BLaER1 treated with 17β-estradiol and CSF1 and Interleukin-3, amounts not matched to agents 10 nM and 100 nM (cell line): ENCODE results near the gene TBC1D9.
"Not testable (repeated sequence)": the region's sequence is repeated elsewhere in the genome, so short reads cannot be mapped to it uniquely, and the experiment has no call there.

ENCODE experiments used
- H3K27ac ChIP-seq, 11 experiments: shearing (Covaris generic); formaldehyde crosslinking; 2 replicates each; pipeline ENCODE4 v1.8.1; 2022
- H3K27me3 ChIP-seq, 11 experiments: shearing (Covaris generic); formaldehyde crosslinking; 2 replicates each; pipeline ENCODE4 v1.8.1; 2022
- H3K36me3 ChIP-seq, 11 experiments: shearing (Covaris generic); formaldehyde crosslinking; 2 replicates each; pipeline ENCODE4 v1.8.1; 2022
- H3K4me1 ChIP-seq, 10 experiments: shearing (Covaris generic); formaldehyde crosslinking; 2 replicates each; pipeline ENCODE4 v1.8.1; 2022
- H3K4me2 ChIP-seq, 11 experiments: shearing (Covaris generic); formaldehyde crosslinking; 2 replicates each; pipeline ENCODE4 v1.8.1; 2022
- H3K4me3 ChIP-seq, 10 experiments: shearing (Covaris generic); formaldehyde crosslinking; 2 replicates each; pipeline ENCODE4 v1.8.1; 2022
- H3K9ac ChIP-seq, 11 experiments: shearing (Covaris generic); formaldehyde crosslinking; 2 replicates each; pipeline ENCODE4 v1.8.1; 2022
- H3K9me3 ChIP-seq, 11 experiments: shearing (Covaris generic); formaldehyde crosslinking; replicated peaks in 1 of 11; 2 replicates each; pipeline ENCODE4 v1.8.1; 2022
- H4K20me1 ChIP-seq, 11 experiments: shearing (Covaris generic); formaldehyde crosslinking; 2 replicates each; pipeline ENCODE4 v1.8.1; 2022
- Cebpa-rat ChIP-seq, 11 experiments: shearing (Covaris generic); IDR thresholded peaks; 2 replicates each; pipeline ENCODE4 v1.8.1; 2022

TBC1D9 gene

GRCh38 chr4:140750470-140750869, 5.7 kb downstream of the TBC1D9 start:
- H3K9ac ChIP-seq, result no peak overlapping the region
- H3K4me3 ChIP-seq, result no peak overlapping the region
- no peak overlapping the region for H3K4me2 ChIP-seq
- TF ChIP-seq Cebpa-rat (IDR thresholded peaks at IDR 0.05), result no peak
- peaks cover under 1 to 27% (median 19%) of the 10 kb centered on the region in 11 experiments; a peak in 21 of 22 replicates for H3K9me3 ChIP-seq
- no peaks in the 10 kb centered on the region for H3K27me3 ChIP-seq
- H3K36me3 ChIP-seq, result peaks cover 0 to 4% (median 0%) of the 10 kb centered on the region in 11 experiments; a peak in 1 of 22 replicates
- H3K4me1 ChIP-seq, result peaks cover 0 to 23% (median 0%) of the 10 kb centered on the region in 10 experiments; a peak in 6 of 20 replicates
- peaks cover 0 to 7% (median 0%) of the 10 kb centered on the region in 11 experiments; a peak in 2 of 22 replicates for H4K20me1 ChIP-seq
- H3K27ac ChIP-seq, result no peak overlapping the region

- TF ChIP-seq Cebpa-rat (IDR thresholded peaks at IDR 0.05), result no peak
- Histone ChIP-seq H3K9me3 (peaks cover 0 to 26% (median 19%) of the 10 kb centered on the region in 11 experiments; a peak in 15 of 22 replicates), H3K4me3 (no peak overlapping the region), H3K27me3 (no peaks in the 10 kb centered on the region), H3K4me2 (no peak overlapping the region), H3K36me3 (peaks cover 0 to 4% (median 0%) of the 10 kb centered on the region in 11 experiments; a peak in 1 of 22 replicates), H3K9ac (no peak overlapping the region), H4K20me1 (peaks cover 0 to 12% (median 0%) of the 10 kb centered on the region in 11 experiments; a peak in 2 of 22 replicates), H3K4me1 (peaks cover 0 to 17% (median 3%) of the 10 kb centered on the region in 10 experiments; a peak in 10 of 20 replicates), H3K27ac (no peak overlapping the region)
These were observed 8.0 kb downstream of the TBC1D9 start for GRCh38 chr4:140748171-140748570.

- not testable (repeated sequence) for H3K4me2 ChIP-seq, H3K9ac ChIP-seq, H3K27me3 ChIP-seq, H3K4me3 ChIP-seq, H3K27ac ChIP-seq, H3K36me3 ChIP-seq
- Histone ChIP-seq H4K20me1 (peaks cover 0 to 11% (median 0%) of the 10 kb centered on the region in 11 experiments; a peak in 2 of 22 replicates), H3K4me1 (peaks cover 0 to 27% (median 11%) of the 10 kb centered on the region in 10 experiments; a peak in 10 of 20 replicates), H3K9me3 (peaks cover 0 to 26% (median 19%) of the 10 kb centered on the region in 11 experiments; a peak in 15 of 22 replicates)
These were observed 9.6 kb downstream of the TBC1D9 start for GRCh38 chr4:140746546-140746945.

DNA sequence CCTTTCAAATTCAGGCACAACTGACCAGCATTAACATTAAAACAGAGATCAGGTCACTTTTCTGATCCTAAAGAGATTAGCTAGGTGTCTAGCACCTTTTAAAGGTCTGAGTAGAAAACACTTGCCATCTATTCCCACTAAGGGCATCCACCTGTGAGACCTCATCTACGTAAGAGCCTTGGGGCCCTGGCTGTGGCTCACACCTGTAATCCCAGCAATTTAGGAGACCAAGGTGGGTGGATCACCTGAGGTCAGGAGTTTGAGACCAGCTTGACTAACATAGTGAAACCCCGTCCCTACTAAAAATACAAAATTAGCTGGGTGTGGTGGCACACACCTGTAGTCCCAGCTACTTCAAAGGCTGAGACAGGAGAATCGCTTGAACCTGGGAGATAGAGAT, 11.8 kb downstream of the TBC1D9 start:
- H3K27me3 ChIP-seq, result no peaks in the 10 kb centered on the region
- peaks cover 0 to 4% (median 0%) of the 10 kb centered on the region in 11 experiments; a peak in 1 of 22 replicates for H3K36me3 ChIP-seq
- no peak for TF ChIP-seq Cebpa-rat (IDR thresholded peaks at IDR 0.05)
- H4K20me1 ChIP-seq, result peaks cover 0 to 16% (median 0%) of the 10 kb centered on the region in 11 experiments; a peak in 2 of 22 replicates
- no peak overlapping the region; a peak in 1 of 22 replicates for H3K4me2 ChIP-seq
- H3K27ac ChIP-seq, result no peak overlapping the region
- no peak overlapping the region for H3K9ac ChIP-seq
- H3K4me1 ChIP-seq, result peaks cover 0 to 31% (median 11%) of the 10 kb centered on the region in 10 experiments; a peak in 10 of 20 replicates
- H3K4me3 ChIP-seq, result no peak overlapping the region
- peaks cover 0 to 26% (median 19%) of the 10 kb centered on the region in 11 experiments; a peak in 15 of 22 replicates for H3K9me3 ChIP-seq

DNA sequence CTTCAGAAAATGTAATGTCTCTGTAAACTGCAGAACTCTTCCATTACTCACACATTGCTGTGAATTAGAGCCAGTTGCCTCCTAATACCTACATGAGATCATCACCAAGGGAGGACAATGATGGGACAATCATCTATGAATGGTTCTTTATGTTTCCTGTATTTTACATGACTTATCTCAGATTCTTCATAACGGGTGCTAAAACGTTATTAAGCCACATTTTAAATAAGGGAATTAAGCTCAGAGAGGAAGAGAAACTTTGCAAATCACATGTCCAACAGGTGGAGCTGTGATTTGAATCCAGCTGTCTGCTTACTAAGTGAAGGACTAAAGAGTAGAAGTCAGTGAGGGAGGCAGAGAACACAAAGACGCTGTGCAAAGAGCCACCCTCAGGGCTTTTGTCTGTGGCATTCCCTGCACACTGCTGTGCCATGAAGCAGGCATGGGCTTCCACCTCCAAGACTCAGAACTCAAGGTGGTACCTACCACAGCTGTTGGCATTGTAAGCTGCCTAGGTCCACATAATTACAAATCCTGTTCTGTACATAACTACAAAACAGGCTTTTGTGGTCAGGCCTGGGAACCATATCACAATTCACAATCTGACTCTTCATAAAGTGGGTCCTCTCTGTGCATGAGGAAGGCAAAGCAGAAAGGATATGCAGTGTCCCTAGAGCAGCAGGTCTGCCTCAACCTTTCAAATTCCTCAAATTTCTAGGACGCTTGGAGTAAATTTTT, 12.8 kb downstream of the TBC1D9 start:
- Histone ChIP-seq H3K27me3 (no peaks in the 10 kb centered on the region), H4K20me1 (peaks cover 0 to 24% (median 0%) of the 10 kb centered on the region in 11 experiments; a peak in 2 of 22 replicates), H3K4me2 (peak overlapping the region in 5 of 11 experiments; percentile 42 to 83 (median 57); a peak in 8 of 22 replicates), H3K9me3 (peaks cover 0 to 20% (median 12%) of the 10 kb centered on the region in 11 experiments; a peak in 13 of 22 replicates), H3K36me3 (peaks cover 0 to 3% (median 0%) of the 10 kb centered on the region in 11 experiments; a peak in 1 of 22 replicates), H3K27ac (peak overlapping the region in 5 of 11 experiments; percentile 10 to 76 (median 61); a peak in 10 of 22 replicates), H3K9ac (0 out of 22 replicates have a peak overlapping the region, but pooled peaks of 1 of the 11 experiments have one; percentile 33), H3K4me3 (no peak overlapping the region), H3K4me1 (peaks cover 0 to 31% (median 11%) of the 10 kb centered on the region in 10 experiments; a peak in 10 of 20 replicates)
- TF ChIP-seq Cebpa-rat (IDR thresholded peaks at IDR 0.05), result no peak

DNA sequence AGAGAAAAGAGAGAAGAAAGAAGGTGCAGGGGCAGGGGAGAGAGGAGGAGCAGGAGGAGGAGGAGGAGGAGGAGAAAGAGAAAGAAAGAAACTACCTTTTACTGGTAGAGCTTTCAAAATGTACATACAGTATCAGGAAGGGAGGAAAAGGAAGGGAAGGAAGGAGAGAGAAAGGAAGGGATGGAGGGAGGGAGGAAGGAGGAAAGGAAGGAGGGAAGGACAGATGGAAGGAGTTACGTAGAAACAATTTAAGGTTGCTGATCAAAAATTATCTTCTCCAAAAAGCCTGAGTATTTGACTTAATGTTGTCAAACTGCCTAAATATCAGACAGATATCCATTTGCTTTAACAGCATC, 13.4 kb downstream of the TBC1D9 start:
- Histone ChIP-seq H3K4me2 (peak overlapping the region in 5 of 11 experiments; percentile 42 to 83 (median 57); a peak in 10 of 22 replicates), H3K4me3 (no peak overlapping the region), H3K4me1 (peaks cover 0 to 36% (median 11%) of the 10 kb centered on the region in 10 experiments; a peak in 10 of 20 replicates), H3K27ac (peak overlapping the region in 6 of 11 experiments; percentile 10 to 76 (median 57); a peak in 11 of 22 replicates), H3K9ac (peak overlapping the region in 2 of 11 experiments; percentile 33 to 44; a peak in 2 of 22 replicates), H3K36me3 (0 out of 22 replicates have a peak, but pooled peaks cover 0 to 3% (median 0%) of the 10 kb centered on the region in 11 experiments), H4K20me1 (peaks cover 0 to 27% (median 0%) of the 10 kb centered on the region in 11 experiments; a peak in 2 of 22 replicates), H3K9me3 (peaks cover 0 to 16% (median 8%) of the 10 kb centered on the region in 11 experiments; a peak in 11 of 22 replicates), H3K27me3 (no peaks in the 10 kb centered on the region)
- TF ChIP-seq Cebpa-rat (IDR thresholded peaks at IDR 0.05), result no peak

DNA sequence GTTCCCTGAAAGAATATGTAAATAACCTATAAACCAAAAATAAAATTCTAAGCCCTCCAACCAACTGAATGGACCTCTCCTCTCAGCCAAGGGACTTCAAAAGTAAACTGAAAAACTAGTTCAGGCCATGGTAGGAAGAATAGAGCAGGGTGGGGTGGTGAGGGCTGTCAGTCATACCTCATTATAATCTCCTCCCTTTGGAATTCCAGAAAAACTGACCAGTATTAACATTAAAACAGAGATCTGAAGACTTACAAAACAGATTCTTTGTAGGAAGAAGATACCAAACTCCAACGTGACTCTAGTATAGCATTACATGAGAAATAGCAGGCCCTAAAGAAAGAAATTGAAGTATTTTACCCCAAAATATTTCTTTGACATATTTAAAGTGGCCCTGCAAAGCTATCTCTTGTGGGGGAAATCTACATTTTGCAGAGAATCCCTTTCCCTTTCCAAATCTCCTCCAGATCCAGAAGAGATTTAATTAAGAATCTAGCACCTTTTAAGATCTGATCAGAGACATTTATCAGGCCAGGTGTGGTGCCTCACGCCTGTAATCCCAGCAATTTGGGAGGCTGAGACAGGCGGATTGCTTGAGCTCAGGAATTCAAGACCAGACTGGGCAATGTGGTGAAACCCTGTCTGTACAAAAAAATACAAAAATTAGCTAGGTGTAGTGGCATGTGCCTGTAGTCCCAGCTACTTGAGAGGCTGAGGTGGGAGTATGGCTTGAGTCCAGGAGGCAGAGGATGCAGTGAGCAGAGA, 15.1 kb downstream of the TBC1D9 start:
- TF ChIP-seq Cebpa-rat (IDR thresholded peaks at IDR 0.05), result no peak
- no peaks in the 10 kb centered on the region for H3K9me3 ChIP-seq

GRCh38 chr4:140740422-140740821, 15.8 kb downstream of the TBC1D9 start:
- H3K9me3 ChIP-seq, result no peaks in the 10 kb centered on the region
- no peak for TF ChIP-seq Cebpa-rat (IDR thresholded peaks at IDR 0.05)
- H3K27ac ChIP-seq, result no peak overlapping the region
- H4K20me1 ChIP-seq, result peaks cover 0 to 40% (median 0%) of the 10 kb centered on the region in 11 experiments; a peak in 2 of 22 replicates
- H3K36me3 ChIP-seq, result no peaks in the 10 kb centered on the region
- H3K9ac ChIP-seq, result no peak overlapping the region
- H3K4me3 ChIP-seq, result no peak overlapping the region
- peaks cover 0 to 38% (median 11%) of the 10 kb centered on the region in 10 experiments; a peak in 10 of 20 replicates for H3K4me1 ChIP-seq
- no peak overlapping the region for H3K4me2 ChIP-seq
- no peaks in the 10 kb centered on the region for H3K27me3 ChIP-seq

More for the DNA sequence above, 15.1 kb downstream of the TBC1D9 start:
- no peaks in the 10 kb centered on the region for H3K36me3 ChIP-seq
- no peak overlapping the region for H3K27ac ChIP-seq
- H3K27me3 ChIP-seq, result no peaks in the 10 kb centered on the region
- no peak overlapping the region for H3K9ac ChIP-seq
- no peak overlapping the region for H3K4me2 ChIP-seq
- peaks cover 0 to 40% (median 0%) of the 10 kb centered on the region in 11 experiments; a peak in 2 of 22 replicates for H4K20me1 ChIP-seq
- no peak overlapping the region for H3K4me3 ChIP-seq
- H3K4me1 ChIP-seq, result peaks cover 0 to 38% (median 11%) of the 10 kb centered on the region in 10 experiments; a peak in 10 of 20 replicates
